OCI-LY7 (cell line): Measurements from ENCODE around the gene FAM171A1. TPM values are rescaled to one million over a fixed set of nuclear protein-coding genes. Genes with fewer than 3 reads are reported as not detected.

Source experiments
- BruUV-seq: library from RNA; stranded (reverse); fragments of 400-500 nt; replicated peaks from 2 replicates; lab custom pipeline; 2021; lab: Mats Ljungman, UMichigan
- CTCF ChIA-PET: fragments of 300-600 bp; sonication (Branson Sonifier 250); formaldehyde crosslinking; loops from one replicate; lab custom pipeline; 2022; ENCODE audit warnings: antibody characterized with exemption; ENCODE audit not compliant: unreplicated experiment; lab: Charles Lee
- POLR2A ChIA-PET: fragments of 300-600 bp; sonication (Branson Sonifier 250); formaldehyde crosslinking; loops from one replicate; lab custom pipeline; 2022; ENCODE audit warnings: antibody characterized with exemption; lab: Charles Lee
- DNase-seq: peaks from one replicate; pipeline ENCODE4 v3.0.0-alpha.2; 2015; ENCODE audit warnings: low spot score
- H2AFZ ChIP-seq: fragments of 200-600 bp; sonication (generic), shearing (Covaris generic); 2 replicates; pipeline ENCODE4 v1.6.1; 2014; ENCODE audit warnings: mild to moderate bottlenecking, antibody characterized with exemption, low read length, moderate library complexity
- H3K27ac ChIP-seq: fragments of 200-600 bp; sonication (generic); 2 replicates; pipeline ENCODE4 v1.5.1; 2014; ENCODE audit warnings: mixed run types, low read depth, mild to moderate bottlenecking, moderate library complexity, low read length, inconsistent platforms; ENCODE audit not compliant: poor library complexity, severe bottlenecking
- H3K36me3 ChIP-seq: fragments of 200-600 bp; sonication (generic); 2 replicates; pipeline ENCODE4 v1.6.1; 2014; ENCODE audit warnings: mild to moderate bottlenecking, antibody characterized with exemption, low read length, moderate library complexity, mixed read lengths; ENCODE audit not compliant: insufficient read depth
- H3K4me1 ChIP-seq: fragments of 200-600 bp; sonication (generic); 2 replicates; pipeline ENCODE4 v1.5.1; 2014; ENCODE audit warnings: mild to moderate bottlenecking, low read length; ENCODE audit not compliant: insufficient read depth, poor library complexity, severe bottlenecking
- H3K4me2 ChIP-seq: fragments of 200-600 bp; sonication (generic); 2 replicates; pipeline ENCODE4 v1.6.1; 2014; ENCODE audit warnings: mild to moderate bottlenecking, low read length
- H3K4me3 ChIP-seq: fragments of 200-600 bp; sonication (generic); 2 replicates; pipeline ENCODE4 v1.5.1; 2014; ENCODE audit warnings: mild to moderate bottlenecking, low read depth, low read length; ENCODE audit not compliant: poor library complexity, severe bottlenecking
- H3K79me2 ChIP-seq: fragments of 200-600 bp; sonication (generic); 2 replicates; pipeline ENCODE4 v1.6.1; 2016; ENCODE audit warnings: low read depth, mild to moderate bottlenecking, low read length, moderate library complexity, mixed read lengths; ENCODE audit not compliant: insufficient read depth
- H3K9me2 ChIP-seq: fragments of 200-600 bp; sonication (generic); 2 replicates; pipeline ENCODE4 v1.6.1; 2016; ENCODE audit warnings: mild to moderate bottlenecking, low read length, mixed read lengths; ENCODE audit not compliant: insufficient read depth
- H3K9me3 ChIP-seq: fragments of 200-600 bp; sonication (generic); 2 replicates; pipeline ENCODE4 v1.6.1; 2014; ENCODE audit warnings: mild to moderate bottlenecking, mixed run types, low read length, mixed read lengths
- H4K20me1 ChIP-seq: fragments of 200-600 bp; sonication (generic); 2 replicates; pipeline ENCODE4 v1.6.1; 2014; ENCODE audit warnings: mild to moderate bottlenecking, antibody characterized with exemption, low read length, moderate library complexity, mixed read lengths; ENCODE audit not compliant: insufficient read depth
- EZH2phosphoT487 ChIP-seq: fragments of 200-600 bp; sonication (generic); IDR thresholded peaks from 2 replicates; pipeline ENCODE4 v1.6.1; 2018; ENCODE audit warnings: low read depth, borderline replicate concordance, mild to moderate bottlenecking, mixed run types, antibody characterized with exemption, low read length, moderate library complexity, mixed read lengths
- intact Hi-C: fragments of 100-400 bp; cut with micrococcal nuclease; formaldehyde crosslinking; loops from one replicate; pipeline ENCODE4 v1.10.0; 2022; ENCODE audit not compliant: unreplicated experiment
- total RNA-seq, 2 experiments: library from RNA; depleted of rRNA in 1 of 2; stranded (reverse); fragments of >200 nt in 1 of 2; shearing (Covaris generic) in 1 of 2; gene quantifications; 2 replicates each; pipeline ENCODE4 v1.2.3, GENCODE V29; 2014 to 2022
- TF ChIP-seq, protein P1 (sequence below): fragments of 200-600 bp; sonication (generic); conservative IDR thresholded peaks from 2 replicates; pipeline ENCODE4 v1.5.1; 2014; ENCODE audit warnings: mild to moderate bottlenecking, antibody characterized with exemption, low read length, moderate library complexity, mixed read lengths

Gene FAM171A1
- total RNA-seq, 2 experiments from 2014 or later: not detected

DNA sequence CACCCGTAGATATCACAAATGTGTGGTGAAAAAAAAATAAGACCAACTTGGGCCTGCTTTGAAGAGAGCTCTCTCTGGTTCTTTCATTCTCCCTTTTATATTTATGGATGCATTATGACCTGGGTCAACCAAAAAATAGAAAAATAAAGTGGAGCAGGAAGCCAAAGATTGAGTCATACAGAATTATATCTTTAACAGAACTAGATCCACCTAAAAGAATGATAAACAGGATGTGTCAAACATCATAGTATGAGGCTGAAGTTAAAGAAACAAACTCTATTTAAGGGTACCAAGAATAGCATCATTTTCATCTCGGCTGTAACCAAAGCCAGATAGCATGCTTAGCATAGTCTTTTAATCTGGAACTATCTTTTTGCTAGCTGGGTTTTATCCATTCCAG is 173.8 kb downstream of the FAM171A1 start:
- DNase-seq: no peak
- Histone ChIP-seq H3K9me3 (no peaks in the 10 kb centered on the region), H3K4me2 (no peak overlapping the region), H4K20me1 (no peaks in the 10 kb centered on the region), H3K27ac (no peak overlapping the region), H3K36me3 (no peaks in the 10 kb centered on the region), H2AFZ (no peak overlapping the region), H3K79me2 (no peaks in the 10 kb centered on the region), H3K4me3 (no peak overlapping the region), H3K4me1 (no peaks in the 10 kb centered on the region), H3K9me2 (no peaks in the 10 kb centered on the region)
- CTCF ChIA-PET: no interaction called here
- no peak for TF ChIP-seq EZH2phosphoT487
- TF ChIP-seq, protein P1, sequence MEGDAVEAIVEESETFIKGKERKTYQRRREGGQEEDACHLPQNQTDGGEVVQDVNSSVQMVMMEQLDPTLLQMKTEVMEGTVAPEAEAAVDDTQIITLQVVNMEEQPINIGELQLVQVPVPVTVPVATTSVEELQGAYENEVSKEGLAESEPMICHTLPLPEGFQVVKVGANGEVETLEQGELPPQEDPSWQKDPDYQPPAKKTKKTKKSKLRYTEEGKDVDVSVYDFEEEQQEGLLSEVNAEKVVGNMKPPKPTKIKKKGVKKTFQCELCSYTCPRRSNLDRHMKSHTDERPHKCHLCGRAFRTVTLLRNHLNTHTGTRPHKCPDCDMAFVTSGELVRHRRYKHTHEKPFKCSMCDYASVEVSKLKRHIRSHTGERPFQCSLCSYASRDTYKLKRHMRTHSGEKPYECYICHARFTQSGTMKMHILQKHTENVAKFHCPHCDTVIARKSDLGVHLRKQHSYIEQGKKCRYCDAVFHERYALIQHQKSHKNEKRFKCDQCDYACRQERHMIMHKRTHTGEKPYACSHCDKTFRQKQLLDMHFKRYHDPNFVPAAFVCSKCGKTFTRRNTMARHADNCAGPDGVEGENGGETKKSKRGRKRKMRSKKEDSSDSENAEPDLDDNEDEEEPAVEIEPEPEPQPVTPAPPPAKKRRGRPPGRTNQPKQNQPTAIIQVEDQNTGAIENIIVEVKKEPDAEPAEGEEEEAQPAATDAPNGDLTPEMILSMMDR: no peak
- intact Hi-C loops: no loop called here
- POLR2A ChIA-PET: no interaction called here
- no TSS peak for BruUV-seq

DNA sequence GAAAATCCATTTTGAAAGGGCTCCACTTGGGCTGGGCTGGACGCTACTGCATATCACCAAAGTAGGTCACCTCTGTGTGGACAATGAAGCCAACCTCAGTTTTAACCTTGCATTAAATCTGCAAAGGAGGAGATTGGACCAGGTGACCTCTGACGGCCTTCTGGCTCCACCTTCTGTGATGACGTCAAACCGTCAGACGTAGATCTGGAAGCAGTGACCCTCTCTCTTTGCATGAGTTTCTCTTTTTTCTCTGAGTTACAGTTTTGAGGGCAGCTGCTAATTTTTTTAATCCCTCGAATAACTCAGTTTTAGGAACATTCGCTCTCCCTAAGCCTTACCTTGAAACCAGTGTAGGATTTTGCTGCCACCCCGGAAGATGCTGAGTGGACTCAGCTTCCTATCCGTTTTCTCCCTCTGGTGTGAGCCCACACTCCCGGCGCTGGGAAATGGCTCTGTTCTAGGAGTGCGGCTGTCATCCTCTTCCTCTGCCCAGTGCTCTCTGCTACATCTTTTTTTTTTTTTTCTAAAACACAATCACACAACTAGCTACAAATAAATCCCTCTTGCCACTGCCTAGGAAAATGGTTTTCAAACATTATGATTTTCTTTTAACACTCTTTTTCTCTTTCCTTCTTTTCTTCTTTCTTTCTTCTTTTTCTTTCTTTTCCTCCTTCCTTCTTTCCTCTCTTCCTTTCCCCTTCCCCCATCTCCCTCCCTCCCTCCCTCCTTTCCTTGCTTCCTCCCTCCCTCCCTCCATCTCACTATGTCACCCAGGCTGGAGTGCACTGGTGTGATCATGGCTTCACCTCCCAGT is 174.9 kb downstream of the FAM171A1 start:
- CTCF ChIA-PET: no interaction called here
- no peaks in the 10 kb centered on the region for H3K4me1 ChIP-seq
- intact Hi-C loops: no loop called here
- no peaks in the 10 kb centered on the region for H4K20me1 ChIP-seq
- no peaks in the 10 kb centered on the region for H3K79me2 ChIP-seq
- H3K9me3 ChIP-seq: no peaks in the 10 kb centered on the region
- H3K4me3 ChIP-seq: no peak overlapping the region
- no peak overlapping the region for H3K27ac ChIP-seq
- POLR2A ChIA-PET: interaction anchor here (0.7 kb wide), 2 partner anchors 165 to 1813 kb away, joined by 3 to 4 read pairs; no protein-coding TSS in a partner anchor
- H2AFZ ChIP-seq: no peak overlapping the region
- no peaks in the 10 kb centered on the region for H3K36me3 ChIP-seq
- TF ChIP-seq, protein P1: no peak
- no peak for TF ChIP-seq EZH2phosphoT487
- no peak for DNase-seq
- no peaks in the 10 kb centered on the region for H3K9me2 ChIP-seq
- no TSS peak for BruUV-seq
- H3K4me2 ChIP-seq: no peak overlapping the region
